Gastrocnemius medialis (tissue), 4 donors: ENCODE measurements around the gene KLHL33.

ENCODE experiments used
- POLR2A ChIP-seq, 2 donors: fragments of 450-650 bp; IDR thresholded peaks; one replicate each; pipeline ENCODE4 v1.6.1; 2017; ENCODE audit warnings: antibody characterized with exemption in 2 of 2, mild to moderate bottlenecking in 2 of 2, moderate library complexity in 2 of 2
- TF ChIP-seq, protein P1 (sequence below), 5 experiments: fragments of 450-650 bp in 3 of 5; fragments of 200-600 bp in 2 of 5; sonication (generic) in 2 of 5; IDR thresholded peaks in 4 of 5; conservative IDR thresholded peaks in 1 of 5; 1 replicate in 4 of 5; 2 replicates in 1 of 5; pipeline ENCODE4 v1.5.1; 2016 to 2019; ENCODE audit warnings: antibody characterized with exemption in 5 of 5, mild to moderate bottlenecking in 3 of 5, moderate library complexity in 3 of 5

DNA sequence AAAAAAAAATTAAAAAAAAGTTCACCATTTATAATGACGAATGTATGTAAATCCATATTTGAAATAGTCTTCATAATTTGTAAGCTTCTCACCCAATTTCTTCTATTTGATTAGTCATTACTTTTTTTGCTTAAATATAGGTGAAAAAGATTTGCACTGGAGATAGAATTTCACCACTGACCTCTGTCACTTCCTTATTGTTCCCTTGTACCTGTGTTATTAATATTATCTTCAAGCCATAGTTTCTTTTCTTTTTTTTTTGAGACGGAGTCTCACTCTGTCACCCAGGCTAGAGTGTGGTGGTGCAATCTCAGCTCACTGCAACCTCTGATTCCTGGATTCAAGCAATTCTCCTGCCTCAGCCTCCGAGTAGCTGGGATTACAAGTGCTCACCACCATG is 38.5 kb downstream of the KLHL33 start:
- TF ChIP-seq, protein P1, sequence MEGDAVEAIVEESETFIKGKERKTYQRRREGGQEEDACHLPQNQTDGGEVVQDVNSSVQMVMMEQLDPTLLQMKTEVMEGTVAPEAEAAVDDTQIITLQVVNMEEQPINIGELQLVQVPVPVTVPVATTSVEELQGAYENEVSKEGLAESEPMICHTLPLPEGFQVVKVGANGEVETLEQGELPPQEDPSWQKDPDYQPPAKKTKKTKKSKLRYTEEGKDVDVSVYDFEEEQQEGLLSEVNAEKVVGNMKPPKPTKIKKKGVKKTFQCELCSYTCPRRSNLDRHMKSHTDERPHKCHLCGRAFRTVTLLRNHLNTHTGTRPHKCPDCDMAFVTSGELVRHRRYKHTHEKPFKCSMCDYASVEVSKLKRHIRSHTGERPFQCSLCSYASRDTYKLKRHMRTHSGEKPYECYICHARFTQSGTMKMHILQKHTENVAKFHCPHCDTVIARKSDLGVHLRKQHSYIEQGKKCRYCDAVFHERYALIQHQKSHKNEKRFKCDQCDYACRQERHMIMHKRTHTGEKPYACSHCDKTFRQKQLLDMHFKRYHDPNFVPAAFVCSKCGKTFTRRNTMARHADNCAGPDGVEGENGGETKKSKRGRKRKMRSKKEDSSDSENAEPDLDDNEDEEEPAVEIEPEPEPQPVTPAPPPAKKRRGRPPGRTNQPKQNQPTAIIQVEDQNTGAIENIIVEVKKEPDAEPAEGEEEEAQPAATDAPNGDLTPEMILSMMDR (IDR thresholded peaks at IDR 0.05 in 4 of 5, conservative IDR thresholded peaks at IDR 0.05 in 1 of 5): no peak
- TF ChIP-seq POLR2A (IDR thresholded peaks at IDR 0.05): no peak
